RKO (cell line): Measurements from ENCODE around the gene GRK6.

Source experiments
- DNase-seq: peaks from one replicate; pipeline ENCODE4 v3.0.0-alpha.2; 2016; ENCODE audit warnings: low spot score

The GRK6 gene

DNA sequence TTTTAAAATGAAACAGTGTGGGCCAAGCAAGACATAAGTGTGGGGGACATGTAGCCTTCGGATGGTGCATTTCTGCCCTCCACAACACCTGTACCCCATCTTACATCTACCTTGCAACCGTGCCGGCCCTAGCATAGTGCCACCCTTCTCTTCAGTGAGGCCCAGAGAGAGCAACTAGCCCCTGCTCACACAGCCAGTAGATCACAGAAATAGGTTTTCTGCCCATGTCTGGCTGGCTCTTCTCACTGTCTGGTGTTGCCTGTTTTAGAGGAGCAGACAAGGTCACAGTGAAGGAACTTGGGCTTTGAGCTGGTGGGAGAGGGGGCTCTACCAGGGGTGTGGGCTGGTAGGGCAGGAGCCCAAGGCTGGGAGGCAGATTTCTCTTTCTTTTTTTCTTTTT, 59.8 kb downstream of the GRK6 start:
- no peak for DNase-seq

DNA sequence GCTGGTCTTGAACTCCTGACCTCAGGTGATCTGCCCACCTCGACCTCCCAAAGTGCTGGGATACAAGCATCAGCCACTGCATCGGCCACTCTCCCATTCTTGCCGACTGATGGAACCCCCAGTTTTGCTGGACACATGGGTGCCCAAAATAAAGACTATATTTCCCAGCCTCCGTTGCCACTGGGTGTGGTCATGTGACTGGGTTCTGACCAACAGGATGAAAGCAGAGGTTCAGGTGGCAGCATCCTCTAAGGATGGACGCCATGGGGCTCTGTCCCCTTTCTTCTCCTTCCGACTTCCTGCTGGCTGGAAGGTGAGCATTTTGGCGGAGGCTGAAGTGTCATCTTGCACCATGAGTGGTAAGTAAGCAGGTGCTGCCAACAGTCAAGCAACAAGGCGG, 60.7 kb downstream of the GRK6 start:
- no peak for DNase-seq

DNA sequence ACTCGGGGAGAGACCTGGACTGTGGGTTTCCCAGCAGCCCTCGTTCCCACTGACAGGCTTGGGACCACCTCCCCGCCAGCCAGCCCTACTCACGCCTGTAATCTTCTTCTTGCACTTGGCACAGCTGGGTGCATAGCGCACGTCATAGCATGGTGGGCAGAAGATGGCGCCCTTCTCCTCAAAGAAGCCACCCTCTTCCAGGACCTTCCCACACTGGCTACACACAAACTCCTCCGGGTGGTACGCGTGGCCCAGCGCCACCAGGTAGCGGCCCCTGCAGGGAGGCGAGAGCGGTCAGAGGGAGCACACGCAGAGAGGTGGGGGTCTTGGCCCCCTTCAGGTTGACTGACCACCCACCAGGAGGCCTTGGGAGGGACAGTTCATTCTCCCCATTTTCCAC, 61.5 kb downstream of the GRK6 start:
- DNase-seq = no peak

DNA sequence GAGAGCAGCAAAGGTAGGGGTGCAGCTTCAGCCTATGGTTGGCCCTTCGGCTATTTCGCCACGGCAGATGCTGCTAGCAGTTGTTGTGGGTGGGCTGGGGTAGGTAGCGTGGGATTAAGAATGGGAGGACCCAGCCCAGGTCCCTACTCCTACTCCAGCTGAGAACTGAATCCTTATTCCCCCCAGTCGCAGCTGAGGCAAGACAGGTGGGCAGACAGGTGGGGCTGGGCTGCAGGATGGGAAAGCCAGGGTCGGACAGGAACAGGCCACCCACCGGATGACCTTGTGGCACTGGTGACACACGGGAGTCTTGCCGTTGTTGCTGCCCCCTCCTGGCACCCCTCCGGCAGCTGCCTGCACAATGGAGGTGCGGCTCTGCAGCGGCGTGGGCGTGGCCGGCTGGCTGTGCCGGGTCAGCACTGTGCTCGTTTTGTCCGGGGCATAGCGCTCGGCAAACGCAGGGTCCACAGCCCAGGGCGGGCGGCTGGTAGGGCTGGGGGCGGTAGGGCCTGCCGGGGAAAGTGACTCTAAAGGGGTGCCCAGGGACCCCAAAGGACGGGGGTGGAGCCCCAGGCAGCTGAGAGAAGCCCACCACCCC, 62.7 kb downstream of the GRK6 start:
- DNase-seq = no peak

DNA sequence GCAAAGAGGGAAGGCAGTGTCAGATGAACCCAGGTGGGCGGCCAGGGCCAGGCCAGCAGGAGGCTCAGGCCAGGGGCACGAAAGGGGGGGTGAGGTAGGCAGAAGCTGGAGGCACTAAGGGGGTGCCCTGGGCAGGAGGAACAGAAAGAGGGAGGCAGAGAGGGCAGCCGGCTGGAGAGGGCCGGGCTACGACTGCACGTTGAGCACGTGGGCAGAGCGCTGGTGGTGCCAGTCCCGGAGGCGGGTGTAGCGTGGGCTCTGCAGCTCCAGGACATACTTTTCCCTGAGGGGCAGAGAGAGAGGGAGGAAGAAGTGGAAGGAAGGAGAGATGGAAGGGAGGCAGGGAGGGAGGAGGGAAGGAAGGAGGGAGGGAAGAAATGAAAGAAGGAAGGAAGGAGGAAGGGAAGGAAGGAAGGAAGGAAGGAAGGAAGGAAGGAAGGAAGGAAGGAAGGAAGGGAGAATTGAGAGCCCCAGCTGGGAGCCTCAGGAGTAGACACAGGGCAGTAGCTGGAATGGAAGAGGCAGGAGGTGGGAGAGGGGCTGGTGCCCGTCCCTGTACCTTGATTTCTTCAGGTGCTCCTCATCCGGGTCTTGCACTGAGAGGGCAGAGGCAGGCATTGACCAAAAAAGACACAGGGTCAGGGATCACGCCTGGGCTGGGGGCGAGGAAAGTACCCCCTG, 64.0 kb downstream of the GRK6 start:
- no peak for DNase-seq

DNA sequence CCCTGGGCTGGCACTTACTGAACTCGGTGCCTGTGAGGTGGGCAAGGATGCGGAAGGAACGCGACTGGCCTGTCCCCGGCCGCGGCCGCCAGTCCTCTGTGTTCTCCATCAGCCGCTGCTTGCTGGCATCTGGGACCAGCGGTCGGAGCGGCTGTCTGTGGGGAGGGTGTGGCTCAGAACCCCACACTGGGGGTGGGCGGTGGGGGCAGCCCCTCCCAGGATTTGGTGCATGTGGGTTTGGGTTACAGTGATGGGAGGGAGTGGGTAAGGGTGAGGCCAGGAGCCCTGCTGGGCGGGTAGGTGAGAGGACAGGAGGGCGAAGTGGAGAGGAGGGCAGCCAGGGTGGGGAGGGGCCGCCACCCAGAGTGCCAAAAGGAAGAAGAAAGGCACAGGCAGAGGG, 64.5 kb downstream of the GRK6 start:
- DNase-seq = no peak

DNA sequence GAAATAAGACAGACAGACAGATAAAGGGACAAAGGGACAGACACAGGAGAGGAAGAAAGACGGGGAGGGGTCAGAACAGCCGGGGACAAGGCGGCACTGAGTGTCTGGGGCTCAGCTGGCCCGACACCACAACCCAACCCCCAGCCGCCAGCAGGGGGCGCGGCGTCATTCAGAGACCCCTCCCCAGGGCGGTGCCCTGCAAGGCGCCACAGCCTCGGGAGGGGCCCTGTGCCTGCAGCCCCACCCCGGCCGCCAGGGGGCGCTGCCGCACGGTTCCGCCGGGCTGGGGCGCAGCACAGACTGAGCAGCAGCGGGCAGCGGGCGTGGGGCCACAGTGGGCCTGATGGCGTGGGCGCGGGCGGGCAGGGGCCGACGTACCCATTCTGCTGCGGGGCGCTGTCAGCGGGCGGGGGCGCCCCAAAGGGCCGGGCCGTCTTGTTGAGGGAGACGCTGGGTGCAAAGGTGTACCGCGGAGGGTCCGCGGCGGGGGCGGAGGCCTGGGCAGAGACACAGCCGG, 65.0 kb downstream of the GRK6 start:
- DNase-seq = peak; percentile 37

DNA sequence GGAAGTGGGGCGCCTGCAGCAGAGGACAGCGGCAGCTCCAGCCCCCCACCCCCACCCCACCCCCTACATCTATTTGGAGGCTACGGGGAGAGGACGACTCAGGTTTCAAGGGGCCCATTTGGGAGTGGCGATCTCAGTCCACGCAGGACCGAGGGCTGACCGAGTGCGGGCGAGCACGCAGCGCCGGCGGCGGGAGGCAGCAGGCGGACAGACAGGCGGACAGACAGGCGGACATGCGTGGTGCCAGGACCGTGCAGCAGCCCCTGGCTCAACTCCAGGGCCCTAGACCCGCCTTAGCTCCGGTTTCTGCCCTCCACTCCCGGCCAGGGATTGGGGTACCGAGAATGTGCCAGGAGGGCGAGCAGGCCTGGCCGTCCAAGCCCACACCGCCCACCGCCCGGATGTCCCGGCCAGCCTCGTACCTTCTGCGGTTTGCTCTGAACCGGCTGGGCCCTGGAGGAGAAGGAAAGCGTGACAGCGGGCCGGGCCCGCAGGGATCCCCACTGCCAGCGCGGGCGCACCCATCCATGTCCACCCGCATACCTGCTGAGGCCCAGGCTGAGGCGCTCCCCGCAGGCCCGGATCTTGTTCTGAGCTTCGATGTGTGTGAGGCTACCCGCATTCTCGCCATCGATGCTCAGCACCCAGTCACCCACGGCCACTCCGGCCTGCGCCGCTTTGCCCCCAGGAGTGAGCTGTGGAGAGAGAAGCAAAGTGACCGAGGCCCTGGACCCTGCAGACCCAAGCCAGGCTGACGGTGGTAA, 65.7 kb downstream of the GRK6 start:
- DNase-seq = no peak
